Tibial nerve (tissue), 4 donors: Measurements from ENCODE around the gene IL12A. TPM values are rescaled to one million over a fixed set of nuclear protein-coding genes. Genes with fewer than 3 reads are reported as not detected.
A peak's percentile ranks its signal among the peaks of the same experiment; 100 is the strongest.

ENCODE experiments used
- DNase-seq, 2 donors: peaks; one replicate each; pipeline ENCODE4 v3.0.0-alpha.2; 2019; ENCODE audit warnings: low spot score in 2 of 2
- H3K27ac ChIP-seq, 4 donors: fragments of 200-600 bp; sonication (generic) in 3 of 4; one replicate each; pipeline ENCODE4 v1.5.1; 2017 to 2019; ENCODE audit warnings: mild to moderate bottlenecking in 1 of 4
- H3K27me3 ChIP-seq, 2 donors: fragments of 200-600 bp; sonication (generic) in 1 of 2; one replicate each; pipeline versions ENCODE4 v1.5.1 to v1.6.0; 2017 to 2019
- H3K36me3 ChIP-seq, 3 donors: fragments of 200-600 bp; sonication (generic); one replicate each; pipeline ENCODE4 v1.5.1; 2018 to 2019
- H3K4me1 ChIP-seq, 4 donors: fragments of 200-600 bp; sonication (generic) in 3 of 4; one replicate each; pipeline ENCODE4 v1.5.1; 2017 to 2019
- H3K4me3 ChIP-seq, 4 donors: fragments of 200-600 bp; sonication (generic) in 3 of 4; one replicate each; pipeline ENCODE4 v1.5.1; 2017 to 2019; ENCODE audit warnings: mild to moderate bottlenecking in 1 of 4, moderate library complexity in 1 of 4
- H3K9me3 ChIP-seq, 4 donors: fragments of 200-600 bp; sonication (generic) in 3 of 4; one replicate each; pipeline ENCODE4 v1.5.1; 2017 to 2019
- EP300 ChIP-seq, 2 donors: sonication (generic); formaldehyde crosslinking; IDR thresholded peaks; one replicate each; pipeline ENCODE4 v1.6.1; 2017; ENCODE audit warnings: antibody characterized with exemption in 2 of 2, mild to moderate bottlenecking in 1 of 2
- POLR2A ChIP-seq, 2 donors: fragments of 450-650 bp; IDR thresholded peaks; one replicate each; pipeline ENCODE4 v1.6.1; 2017; ENCODE audit warnings: antibody characterized with exemption in 2 of 2, mild to moderate bottlenecking in 2 of 2, moderate library complexity in 2 of 2
- WGBS, 2 donors: methylation state at CpG; one replicate each; pipeline ENCODE4 v1.1.5; 2018; 5-methylcytosine and 5-hydroxymethylcytosine counted together
- total RNA-seq, 4 donors: library from RNA; depleted of rRNA; stranded (reverse); fragments of >200 nt; gene quantifications; one replicate each; pipeline ENCODE4 v1.1.0, GENCODE V29; 2016
- TF ChIP-seq, protein P1 (sequence below), 5 experiments: fragments of 200-600 bp in 3 of 5; fragments of 450-650 bp in 2 of 5; sonication (generic) in 3 of 5; IDR thresholded peaks; one replicate each; pipeline ENCODE4 v1.5.1; 2016 to 2019; ENCODE audit warnings: antibody characterized with exemption in 5 of 5, mild to moderate bottlenecking in 3 of 5, moderate library complexity in 2 of 5

The IL12A gene
- total RNA-seq, 4 donors from 2014 or later: 0.60 TPM; not detected in 3

DNA sequence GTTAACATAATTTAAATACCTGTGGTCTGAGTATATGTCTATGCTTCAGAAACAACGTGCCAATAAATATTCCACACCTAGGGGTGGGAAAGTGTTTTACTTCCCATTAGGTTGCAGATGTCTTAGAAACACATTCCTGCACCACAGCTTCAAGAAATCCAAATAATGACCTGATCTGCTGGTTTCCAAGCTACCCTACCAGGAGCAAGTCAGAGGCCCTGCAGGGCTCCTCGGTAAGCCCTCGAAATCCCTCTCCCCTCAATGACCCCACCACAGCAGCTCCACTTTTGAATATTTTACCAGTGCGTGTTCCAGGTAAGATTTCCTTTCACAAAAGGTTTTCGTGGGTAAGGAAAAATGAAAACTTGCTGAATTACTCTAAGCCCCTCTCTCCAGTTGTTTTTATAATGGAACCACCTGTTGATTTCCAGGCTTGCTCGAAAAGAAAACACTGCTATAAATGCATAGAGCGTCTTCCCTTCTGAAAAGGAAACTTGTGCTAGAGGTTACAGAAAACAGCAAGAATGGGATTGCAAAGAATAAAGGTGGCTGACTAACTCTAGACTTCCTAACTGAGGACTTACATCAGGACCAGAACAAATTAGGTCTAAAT, 12.6 kb downstream of the IL12A start:
- WGBS, 2 donors: 69 to 78% methylated on average over 7 of the region's 7 CpGs
- no peak overlapping the region for H3K4me3 ChIP-seq

DNA sequence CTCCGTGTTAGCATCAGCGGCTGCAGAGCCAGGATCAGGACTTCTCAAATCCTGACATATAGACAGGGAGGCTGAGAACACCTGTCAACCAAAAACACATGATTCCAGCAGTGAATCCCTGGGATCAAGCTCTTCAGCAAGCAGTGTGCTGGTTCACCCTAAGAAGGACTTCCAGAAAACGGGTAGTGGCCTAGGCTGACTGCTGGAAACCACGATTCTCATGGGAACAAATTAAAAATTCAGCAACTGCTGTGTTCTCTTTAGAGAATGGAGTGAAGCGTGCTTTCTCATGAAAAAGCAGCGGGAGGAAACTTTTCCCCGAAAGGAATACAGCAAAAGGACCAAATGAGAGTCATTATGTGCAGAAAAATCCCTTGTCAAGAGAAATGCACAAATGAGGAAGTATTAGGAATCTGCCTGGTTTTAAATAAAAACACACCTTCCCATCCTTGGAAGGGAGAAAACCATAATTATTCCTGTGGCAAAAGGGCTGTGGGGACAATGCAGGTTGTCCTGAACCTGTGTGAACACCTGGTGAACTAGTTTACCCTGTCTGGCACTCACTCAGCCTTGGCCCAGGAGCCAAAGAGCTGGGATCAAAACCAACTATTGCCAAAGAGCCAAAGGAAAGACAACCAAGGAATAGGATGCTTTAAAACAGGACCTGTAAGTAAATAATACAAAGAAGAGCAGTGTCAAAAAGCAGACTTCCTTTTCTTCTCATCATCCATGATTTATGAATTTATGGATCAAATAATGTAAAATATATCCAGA, 13.4 kb downstream of the IL12A start:
- Histone ChIP-seq H3K36me3 (no peaks in the 10 kb centered on the region), H3K4me1 (peaks cover 0 to 2% (median 0%) of the 10 kb centered on the region in 4 donors), H3K27me3 (no peaks in the 10 kb centered on the region), H3K9me3 (no peaks in the 10 kb centered on the region), H3K27ac (no peak overlapping the region), H3K4me3 (no peak overlapping the region)
- no peak for DNase-seq
- WGBS, 2 donors: 73 to 77% methylated on average over 7 of the region's 7 CpGs
- TF ChIP-seq POLR2A (IDR thresholded peaks at IDR 0.05) (no peak), EP300 (IDR thresholded peaks at IDR 0.05) (no peak)
- TF ChIP-seq, protein P1, sequence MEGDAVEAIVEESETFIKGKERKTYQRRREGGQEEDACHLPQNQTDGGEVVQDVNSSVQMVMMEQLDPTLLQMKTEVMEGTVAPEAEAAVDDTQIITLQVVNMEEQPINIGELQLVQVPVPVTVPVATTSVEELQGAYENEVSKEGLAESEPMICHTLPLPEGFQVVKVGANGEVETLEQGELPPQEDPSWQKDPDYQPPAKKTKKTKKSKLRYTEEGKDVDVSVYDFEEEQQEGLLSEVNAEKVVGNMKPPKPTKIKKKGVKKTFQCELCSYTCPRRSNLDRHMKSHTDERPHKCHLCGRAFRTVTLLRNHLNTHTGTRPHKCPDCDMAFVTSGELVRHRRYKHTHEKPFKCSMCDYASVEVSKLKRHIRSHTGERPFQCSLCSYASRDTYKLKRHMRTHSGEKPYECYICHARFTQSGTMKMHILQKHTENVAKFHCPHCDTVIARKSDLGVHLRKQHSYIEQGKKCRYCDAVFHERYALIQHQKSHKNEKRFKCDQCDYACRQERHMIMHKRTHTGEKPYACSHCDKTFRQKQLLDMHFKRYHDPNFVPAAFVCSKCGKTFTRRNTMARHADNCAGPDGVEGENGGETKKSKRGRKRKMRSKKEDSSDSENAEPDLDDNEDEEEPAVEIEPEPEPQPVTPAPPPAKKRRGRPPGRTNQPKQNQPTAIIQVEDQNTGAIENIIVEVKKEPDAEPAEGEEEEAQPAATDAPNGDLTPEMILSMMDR (IDR thresholded peaks at IDR 0.05): no peak

More for the DNA sequence above, 12.6 kb downstream of the IL12A start:
- H3K27me3 ChIP-seq: no peaks in the 10 kb centered on the region
- peaks cover 0 to 2% (median 0%) of the 10 kb centered on the region in 4 donors for H3K4me1 ChIP-seq
- H3K36me3 ChIP-seq: no peaks in the 10 kb centered on the region
- DNase-seq: no peak
- TF ChIP-seq EP300 (IDR thresholded peaks at IDR 0.05): no peak
- TF ChIP-seq, protein P1 (IDR thresholded peaks at IDR 0.05): no peak
- TF ChIP-seq POLR2A (IDR thresholded peaks at IDR 0.05): no peak
- H3K27ac ChIP-seq: no peak overlapping the region
- no peaks in the 10 kb centered on the region for H3K9me3 ChIP-seq

DNA sequence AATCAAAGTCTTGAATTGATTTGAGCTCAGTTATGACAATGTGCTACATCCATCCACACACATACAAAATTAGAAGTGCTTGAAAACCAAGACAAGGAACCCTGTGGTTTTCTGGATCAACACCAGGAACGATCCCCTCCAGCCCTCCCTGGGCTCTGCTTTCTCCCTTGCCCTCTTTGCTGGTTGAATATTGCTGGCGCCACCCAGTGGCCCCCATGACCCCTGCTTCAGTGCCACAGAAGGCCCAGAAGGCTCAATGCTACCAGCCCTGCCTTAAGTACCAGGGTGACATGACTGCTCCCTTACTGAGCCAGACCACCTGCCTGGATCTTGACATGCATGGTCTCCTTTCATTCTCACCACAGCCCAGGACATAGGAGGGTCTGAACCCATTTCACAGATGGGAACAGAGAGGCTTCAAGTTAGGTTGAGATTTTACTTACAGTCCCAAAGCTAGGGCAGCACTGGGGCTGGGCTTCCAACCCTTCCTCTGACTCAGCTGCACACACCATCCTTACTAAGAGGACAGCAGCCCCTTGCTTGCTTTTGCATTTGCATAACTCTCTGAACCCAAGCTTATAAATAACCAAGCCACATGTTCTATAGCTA, 15.0 kb downstream of the IL12A start:
- H3K36me3 ChIP-seq: no peaks in the 10 kb centered on the region
- peaks cover 0 to 2% (median 0%) of the 10 kb centered on the region in 4 donors for H3K4me1 ChIP-seq
- 11 to 20% methylated on average over 2 of the region's 2 CpGs for WGBS, 2 donors
- TF ChIP-seq, protein P1 (IDR thresholded peaks at IDR 0.05): peak in 2 of 5 experiments; percentile 44 to 51
- no peak for TF ChIP-seq EP300 (IDR thresholded peaks at IDR 0.05)
- H3K27me3 ChIP-seq: no peaks in the 10 kb centered on the region
- no peak overlapping the region for H3K27ac ChIP-seq
- peak; percentile 15 to 18 for DNase-seq
- H3K9me3 ChIP-seq: no peaks in the 10 kb centered on the region
- no peak overlapping the region for H3K4me3 ChIP-seq

DNA sequence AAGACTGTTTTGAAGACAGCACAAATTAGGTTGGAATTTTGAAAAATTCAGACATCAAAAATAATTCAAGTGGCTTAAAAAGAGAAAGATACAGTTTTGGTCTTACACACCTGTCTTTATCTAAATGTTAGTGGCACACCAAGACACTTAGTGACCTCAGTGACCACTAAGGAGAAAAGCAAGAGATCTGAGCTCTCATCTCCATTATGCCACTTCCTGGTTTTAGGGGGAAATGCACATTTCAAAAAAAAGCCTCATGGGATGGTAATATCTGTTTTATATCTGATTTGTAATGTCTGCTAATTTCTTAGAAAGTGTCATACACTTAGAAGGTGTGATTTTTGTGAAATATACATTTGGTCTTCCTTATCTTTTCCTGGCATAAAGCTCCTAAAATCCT, 16.4 kb downstream of the IL12A start:
- no peak for DNase-seq
- TF ChIP-seq, protein P1 (IDR thresholded peaks at IDR 0.05): no peak
- TF ChIP-seq EP300 (IDR thresholded peaks at IDR 0.05) (no peak), POLR2A (IDR thresholded peaks at IDR 0.05) (no peak)
- Histone ChIP-seq H3K4me3 (no peak overlapping the region), H3K27ac (no peak overlapping the region), H3K4me1 (peaks cover 0 to 2% (median 0%) of the 10 kb centered on the region in 4 donors), H3K27me3 (no peaks in the 10 kb centered on the region), H3K36me3 (no peaks in the 10 kb centered on the region), H3K9me3 (no peaks in the 10 kb centered on the region)
